ENCODE data around the gene TNFSF13. TPM values are rescaled to one million over a fixed set of nuclear protein-coding genes. Genes with fewer than 3 reads are reported as not detected.
"Not testable (repeated sequence)": the region's sequence is repeated elsewhere in the genome, so short reads cannot be mapped to it uniquely, and the experiment has no call there.

Gene TNFSF13
- total RNA-seq, 2 experiments from 2014 or later: 1.1 to 1.7 TPM

DNA sequence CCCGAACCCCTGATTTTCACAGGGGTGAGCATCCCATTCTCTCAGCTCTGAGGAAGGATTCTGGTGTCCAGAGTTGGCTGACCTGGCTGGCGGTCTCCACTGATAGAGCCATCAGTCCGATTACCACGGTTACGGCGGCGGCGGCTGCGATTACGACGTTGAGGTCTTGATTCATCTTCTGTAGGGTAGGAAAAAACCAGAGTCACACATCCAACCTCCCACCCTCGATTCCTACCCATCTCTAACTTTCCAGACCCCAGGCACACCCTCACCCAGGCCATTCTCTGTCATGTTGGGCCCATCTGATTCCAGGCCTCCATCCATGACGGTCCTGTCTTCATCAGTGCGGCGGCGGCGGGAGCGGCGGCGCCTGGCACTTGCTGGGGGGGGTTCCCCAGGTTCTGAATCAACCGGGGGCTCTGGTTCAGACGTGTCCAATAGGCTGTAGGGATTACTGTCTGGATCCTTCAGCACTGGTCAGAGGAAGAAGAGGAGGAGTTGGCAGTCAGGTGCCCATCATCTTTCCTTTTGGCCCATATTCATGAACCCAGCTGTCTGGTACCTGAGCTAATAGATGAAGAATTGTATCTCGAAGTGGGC, 34.0 kb downstream of the TNFSF13 start:
- Mint-ChIP-seq H3K27me3 (no peaks in the 10 kb centered on the region), H3K4me3 (no peak overlapping the region), H3K36me3 (ENCODE audit: low read depth) (peaks cover 71% of the 10 kb centered on the region), H3K27ac (no peak overlapping the region), H3K9me3 (no peaks in the 10 kb centered on the region), H3K4me1 (ENCODE audit: low read depth) (no peaks in the 10 kb centered on the region)
- no peak for ATAC-seq (ENCODE audit: poor library complexity)
- Histone ChIP-seq H3K36me3 (ENCODE audit: insufficient read depth, low read length) (peaks cover 78% of the 10 kb centered on the region), H3K9me3 (ENCODE audit: control insufficient read depth in 1 of 2, insufficient read depth in 1 of 2, low read length in 2 of 2) (no peaks in the 10 kb centered on the region), H3K27me3 (ENCODE audit: control insufficient read depth in 1 of 2, insufficient read depth in 2 of 2, low read length in 2 of 2) (no peaks in the 10 kb centered on the region), H3K27ac (ENCODE audit: low read depth in 1 of 2, low read length in 2 of 2) (no peak overlapping the region), H3K4me1 (ENCODE audit: insufficient read depth, low read length) (peaks cover 14% of the 10 kb centered on the region), H3K4me3 (ENCODE audit: low read length) (no peak overlapping the region)
- TF ChIP-seq CTCF (IDR thresholded peaks at IDR 0.05): no peak
- ChIA-PET CTCF (interaction anchor here (1.3 kb wide), 1 partner anchor 22 kb away, joined by 4 read pairs; the partner anchor contains the start of gene FXR2), POLR2A (interaction anchor here (1.4 kb wide), 1 partner anchor 9 kb away, joined by 4 read pairs; the partner anchor contains the start of gene MPDU1)
- intact Hi-C loops (cut with DNase I, micrococcal nuclease): loop anchor here (5.0 kb wide), 2 partner anchors 155 to 315 kb away; partner anchors contain the start of genes FGF11 (in 1 of the 2) and TMEM102 (in 1 of the 2)
- no peak for DNase-seq

- ChIA-PET CTCF (no interaction called here), POLR2A (interaction anchor here (1.4 kb wide), 1 partner anchor 9 kb away, joined by 4 read pairs; the partner anchor contains the start of gene MPDU1)
- DNase-seq (no peak), ATAC-seq (ENCODE audit: poor library complexity) (no peak)
- H3K4me1 ChIP-seq (ENCODE audit: insufficient read depth, low read length): peaks cover 14% of the 10 kb centered on the region
- Mint-ChIP-seq H3K27me3 (no peaks in the 10 kb centered on the region), H3K4me1 (ENCODE audit: low read depth) (no peaks in the 10 kb centered on the region), H3K9me3 (no peaks in the 10 kb centered on the region), H3K27ac (no peak overlapping the region), H3K36me3 (ENCODE audit: low read depth) (peaks cover 68% of the 10 kb centered on the region), H3K4me3 (no peak overlapping the region)
- H3K27ac ChIP-seq (ENCODE audit: low read depth in 1 of 2, low read length in 2 of 2): no peak overlapping the region
- intact Hi-C loops (cut with DNase I, micrococcal nuclease): loop anchor here (5.0 kb wide), 2 partner anchors 156 to 316 kb away; partner anchors contain the start of genes FGF11 (in 1 of the 2) and TMEM102 (in 1 of the 2)
- no peaks in the 10 kb centered on the region for H3K9me3 ChIP-seq (ENCODE audit: control insufficient read depth in 1 of 2, insufficient read depth in 1 of 2, low read length in 2 of 2)
- no peaks in the 10 kb centered on the region for H3K27me3 ChIP-seq (ENCODE audit: control insufficient read depth in 1 of 2, insufficient read depth in 2 of 2, low read length in 2 of 2)
- peaks cover 71% of the 10 kb centered on the region for H3K36me3 ChIP-seq (ENCODE audit: insufficient read depth, low read length)
- H3K4me3 ChIP-seq (ENCODE audit: low read length): no peak overlapping the region
- TF ChIP-seq CTCF (IDR thresholded peaks at IDR 0.05): no peak
These were observed 34.7 kb downstream of the TNFSF13 start for GRCh38 chr17:7593296-7593695.

- H3K9me3 ChIP-seq (ENCODE audit: control insufficient read depth in 1 of 2, insufficient read depth in 1 of 2, low read length in 2 of 2); H3K4me1 Mint-ChIP-seq (ENCODE audit: low read depth); CTCF ChIA-PET; intact Hi-C loops (cut with DNase I, micrococcal nuclease); H3K9me3 Mint-ChIP-seq; H3K27me3 ChIP-seq (ENCODE audit: control insufficient read depth in 1 of 2, insufficient read depth in 2 of 2, low read length in 2 of 2); H3K4me1 ChIP-seq (ENCODE audit: insufficient read depth, low read length); ATAC-seq (ENCODE audit: poor library complexity); DNase-seq; H3K4me3 Mint-ChIP-seq; H3K27ac Mint-ChIP-seq; H3K27me3 Mint-ChIP-seq; POLR2A ChIA-PET; H3K4me3 ChIP-seq (ENCODE audit: low read length); H3K27ac ChIP-seq (ENCODE audit: low read depth in 1 of 2, low read length in 2 of 2): not testable (repeated sequence)
- H3K36me3 ChIP-seq (ENCODE audit: insufficient read depth, low read length): peaks cover 86% of the 10 kb centered on the region
- H3K36me3 Mint-ChIP-seq (ENCODE audit: low read depth): peaks cover 87% of the 10 kb centered on the region
These were observed 39.0 kb downstream of the TNFSF13 start for GRCh38 chr17:7597561-7597960.

- DNase-seq (no peak), ATAC-seq (ENCODE audit: poor library complexity) (no peak)
- H3K27me3 ChIP-seq (ENCODE audit: control insufficient read depth in 1 of 2, insufficient read depth in 2 of 2, low read length in 2 of 2): no peaks in the 10 kb centered on the region
- no peaks in the 10 kb centered on the region for H3K4me1 ChIP-seq (ENCODE audit: insufficient read depth, low read length)
- no peak overlapping the region for H3K4me3 ChIP-seq (ENCODE audit: low read length)
- H3K27ac ChIP-seq (ENCODE audit: low read depth in 1 of 2, low read length in 2 of 2): no peak overlapping the region
- intact Hi-C loops (cut with DNase I, micrococcal nuclease): no loop called here
- TF ChIP-seq CTCF (IDR thresholded peaks at IDR 0.05): no peak
- no peaks in the 10 kb centered on the region for H3K9me3 ChIP-seq (ENCODE audit: control insufficient read depth in 1 of 2, insufficient read depth in 1 of 2, low read length in 2 of 2)
- Mint-ChIP-seq H3K4me3 (no peak overlapping the region), H3K27me3 (no peaks in the 10 kb centered on the region), H3K36me3 (ENCODE audit: low read depth) (peaks cover 65% of the 10 kb centered on the region), H3K9me3 (no peaks in the 10 kb centered on the region), H3K27ac (no peak overlapping the region), H3K4me1 (ENCODE audit: low read depth) (peaks cover 28% of the 10 kb centered on the region)
- ChIA-PET POLR2A (no interaction called here), CTCF (no interaction called here)
- H3K36me3 ChIP-seq (ENCODE audit: insufficient read depth, low read length): peaks cover 45% of the 10 kb centered on the region
These were observed 47.7 kb downstream of the TNFSF13 start for GRCh38 chr17:7606280-7606679.

Data from CD4-positive, alpha-beta T cell (primary cell).